ENCODE data around the gene SSBP3.

Gene SSBP3

GRCh38 chr1:54409156-54410142 lies 3.3 kb upstream of the SSBP3 start:
- DNase-seq, result peak; percentile 83

- DNase-seq, result peak; percentile 60
Observed at GRCh38 chr1:54408147-54409066, 2.2 kb upstream of the SSBP3 start.

GRCh38 chr1:54407404-54408146 lies 1.4 kb upstream of the SSBP3 start:
- DNase-seq, result peak; percentile 97

- no peak for DNase-seq
Observed at GRCh38 chr1:54407154-54407403, 885 bp upstream of the SSBP3 start.

GRCh38 chr1:54405898-54406293 lies 298 bp downstream of the SSBP3 start:
- no peak for DNase-seq

- no peak for DNase-seq
Observed at GRCh38 chr1:54404939-54405897, 976 bp downstream of the SSBP3 start.

GRCh38 chr1:54404263-54404662 lies 1.9 kb downstream of the SSBP3 start:
- DNase-seq, result no peak

- DNase-seq, result no peak
Observed at GRCh38 chr1:54403808-54404261, 2.4 kb downstream of the SSBP3 start.

- no peak for DNase-seq
Observed at GRCh38 chr1:54403405-54403804, 2.8 kb downstream of the SSBP3 start.

GRCh38 chr1:54402896-54403295 lies 3.3 kb downstream of the SSBP3 start:
- no peak for DNase-seq

GRCh38 chr1:54401799-54402198 lies 4.4 kb downstream of the SSBP3 start:
- no peak for DNase-seq

GRCh38 chr1:54400329-54400728 lies 5.9 kb downstream of the SSBP3 start:
- no peak for DNase-seq

- DNase-seq, result no peak
Observed at GRCh38 chr1:54399765-54400164, 6.4 kb downstream of the SSBP3 start.

- peak; percentile 55 for DNase-seq
Observed at GRCh38 chr1:54398963-54399528, 7.1 kb downstream of the SSBP3 start.

- DNase-seq, result no peak
Observed at GRCh38 chr1:54397980-54398379, 8.2 kb downstream of the SSBP3 start.

GRCh38 chr1:54397090-54397591 lies 9.1 kb downstream of the SSBP3 start:
- peak; percentile 96 for DNase-seq

GRCh38 chr1:54396261-54396933 lies 9.8 kb downstream of the SSBP3 start:
- peak; percentile 86 for DNase-seq

- peak; percentile 85 for DNase-seq
Observed at GRCh38 chr1:54395281-54395934, 10.8 kb downstream of the SSBP3 start.

- no peak for DNase-seq
Observed at GRCh38 chr1:54394104-54394503, 12.1 kb downstream of the SSBP3 start.

- no peak for DNase-seq
Observed at GRCh38 chr1:54392401-54392800, 13.8 kb downstream of the SSBP3 start.

Measured in hematopoietic multipotent progenitor cell treated with erythropoietin and hydrocortisone succinate and interleukin-3 and kit ligand, for 8 days (in vitro differentiated cells).